Right lobe of liver (tissue), 6 donors: ENCODE measurements around the gene EIF3L. TPM values are rescaled to one million over a fixed set of nuclear protein-coding genes. Genes with fewer than 3 reads are reported as not detected.

Source experiments
- ATAC-seq, 4 donors: fragments of 200-7000 bp; cut with Tn5 transposase; one replicate each; pipeline ENCODE4 v1.9.1; 2020; ENCODE audit warnings: mild to moderate bottlenecking in 4 of 4, moderate library complexity in 4 of 4
- DNase-seq, 3 donors: peaks; one replicate each; pipeline ENCODE4 v3.0.0-alpha.2; 2020
- H3K27ac ChIP-seq, 3 donors: fragments of 200-600 bp; one replicate each; pipeline ENCODE4 v1.8.0; 2022
- H3K27me3 ChIP-seq, 2 donors: fragments of 200-600 bp; one replicate each; pipeline ENCODE4 v1.8.0; 2022
- H3K36me3 ChIP-seq, 4 donors: fragments of 200-600 bp; sonication (generic) in 1 of 4; one replicate each; pipeline versions ENCODE4 v1.5.1 to v1.8.0; 2017 to 2022; ENCODE audit warnings: control low read depth in 1 of 4
- H3K4me1 ChIP-seq, 4 donors: fragments of 200-600 bp; sonication (generic) in 1 of 4; one replicate each; pipeline versions ENCODE4 v1.5.1 to v1.8.0; 2017 to 2022; ENCODE audit warnings: control low read depth in 1 of 4
- H3K4me3 ChIP-seq, 3 donors: fragments of 200-600 bp; one replicate each; pipeline ENCODE4 v1.8.0; 2022
- H3K9me3 ChIP-seq, 4 donors: fragments of 200-600 bp; sonication (generic) in 1 of 4; one replicate each; pipeline versions ENCODE4 v1.5.1 to v1.8.0; 2017 to 2022; ENCODE audit warnings: control low read depth in 1 of 4
- CTCF ChIP-seq, 4 donors: fragments of 200-600 bp in 3 of 4; fragments of 450-650 bp in 1 of 4; IDR thresholded peaks; one replicate each; pipeline versions ENCODE4 v1.5.1 to v1.8.0; 2016 to 2022; ENCODE audit warnings: antibody characterized with exemption in 4 of 4, mild to moderate bottlenecking in 2 of 4
- POLR2A ChIP-seq: fragments of 450-650 bp; IDR thresholded peaks from one replicate; pipeline ENCODE4 v1.6.1; 2017; ENCODE audit warnings: antibody characterized with exemption, mild to moderate bottlenecking
- WGBS: methylation state at CpG from one replicate; pipeline ENCODE4 v1.1.6; 2018; ENCODE audit warnings: low coverage, low lambda C conversion rate; ENCODE audit not compliant: insufficient coverage; ENCODE audit errors: missing lambda C conversion rate; 5-methylcytosine and 5-hydroxymethylcytosine counted together
- intact Hi-C, 2 donors: fragments of 100-400 bp; cut with DNase I; formaldehyde crosslinking; loops; one replicate each; pipeline versions ENCODE4 v1.11.2 to v1.14.1; 2022
- total RNA-seq, 6 experiments: library from RNA; depleted of rRNA in 2 of 6; stranded (reverse); fragments of >200 nt in 2 of 6; fragmentation: NEBNext Ultra II Directional in 3 of 6; extraction: Animal tissue kit (Norgen Biotek cat#: 25700) in 3 of 6; gene quantifications; one replicate each; pipeline versions ENCODE4 v1.1.0 to v1.2.4, GENCODE V29; 2016 to 2023
- donor health status: DM: no; HTN: yes; CAD: no.
- donor health status: DM: no; HTN: no; CAD: no.
- donor health status: DM: no; HTN: no; CAD: no.
- donor health status: DM: no; HTN: yes; CAD: no.
- donor health status: DM: no; HTN: yes; CAD: no.

Gene EIF3L
- total RNA-seq, 6 experiments from 2014 or later = 117 to 200 (median 164) TPM

- Histone ChIP-seq H3K27ac (peak overlapping the region in 1 of 3 donors; percentile 29), H3K36me3 (peaks cover 0 to 36% (median 7%) of the 10 kb centered on the region in 4 donors), H3K27me3 (no peaks in the 10 kb centered on the region), H3K4me3 (no peak overlapping the region), H3K9me3 (no peaks in the 10 kb centered on the region), H3K4me1 (peaks cover 0 to 19% (median 4%) of the 10 kb centered on the region in 4 donors)
- 49% methylated on average over 8 of the region's 16 CpGs for WGBS
- peak; percentile 45 to 84 (median 82) for DNase-seq
- ATAC-seq = peak; percentile 84 to 97 (median 94)
- peak in 1 of 4 donors; percentile 6 for TF ChIP-seq CTCF (IDR thresholded peaks at IDR 0.05)
- no peak for TF ChIP-seq POLR2A
- intact Hi-C loops = no loop called here
Measured at GRCh38 chr22:37832022-37832857, 17.0 kb upstream of the EIF3L start.

GRCh38 chr22:37842015-37842793 is 7.0 kb upstream of the EIF3L start:
- 76% methylated on average over 10 of the region's 10 CpGs for WGBS
- Histone ChIP-seq H3K4me3 (no peak overlapping the region), H3K27ac (no peak overlapping the region), H3K9me3 (no peaks in the 10 kb centered on the region), H3K36me3 (peaks cover 0 to 19% (median 8%) of the 10 kb centered on the region in 4 donors), H3K27me3 (no peaks in the 10 kb centered on the region), H3K4me1 (peaks cover 0 to 10% (median 4%) of the 10 kb centered on the region in 4 donors)
- TF ChIP-seq CTCF (IDR thresholded peaks at IDR 0.05) (no peak), POLR2A (no peak)
- intact Hi-C loops = no loop called here
- ATAC-seq (no peak), DNase-seq (no peak)

- TF ChIP-seq CTCF (IDR thresholded peaks at IDR 0.05) (no peak), POLR2A (no peak)
- H3K9me3 ChIP-seq = no peaks in the 10 kb centered on the region
- H3K27ac ChIP-seq = peak overlapping the region; percentile 49 to 83 (median 69)
- ATAC-seq (peak; percentile 38 to 47 (median 43)), DNase-seq (peak in 2 of 3 donors; percentile 64 to 69)
- H3K4me3 ChIP-seq = peak overlapping the region; percentile 84 to 94 (median 86)
- WGBS = 3% methylated on average over 8 of the region's 46 CpGs
- no peaks in the 10 kb centered on the region for H3K27me3 ChIP-seq
- H3K4me1 ChIP-seq = peaks cover 0 to 16% (median 5%) of the 10 kb centered on the region in 4 donors
- intact Hi-C loops = no loop called here
- H3K36me3 ChIP-seq = peaks cover 0 to 10% (median 4%) of the 10 kb centered on the region in 4 donors
Measured at GRCh38 chr22:37843741-37844089, 5.5 kb upstream of the EIF3L start.

GRCh38 chr22:37844904-37845329 is 4.3 kb upstream of the EIF3L start:
- Histone ChIP-seq H3K27ac (peak overlapping the region in 2 of 3 donors; percentile 32 to 64), H3K4me3 (peak overlapping the region; percentile 84 to 94 (median 86)), H3K27me3 (no peaks in the 10 kb centered on the region), H3K4me1 (peaks cover 0 to 20% (median 5%) of the 10 kb centered on the region in 4 donors), H3K9me3 (no peaks in the 10 kb centered on the region), H3K36me3 (peaks cover 0 to 2% (median under 1%) of the 10 kb centered on the region in 4 donors)
- no peak for ATAC-seq
- intact Hi-C loops = no loop called here
- 77% methylated on average over 5 of the region's 6 CpGs for WGBS
- no peak for TF ChIP-seq CTCF (IDR thresholded peaks at IDR 0.05)
- no peak for TF ChIP-seq POLR2A
- no peak for DNase-seq
